Liver (tissue), 9 donors: Measurements from ENCODE around the gene MIPEP. TPM values are rescaled to one million over a fixed set of nuclear protein-coding genes. Genes with fewer than 3 reads are reported as not detected.

Source experiments
- DNase-seq: peaks from one replicate; pipeline ENCODE4 v3.0.0-alpha.2; 2017; ENCODE audit warnings: low spot score
- H3K27ac ChIP-seq, 2 donors: one replicate each; pipeline ENCODE4 v1.7.0; 2013; ENCODE audit warnings: inconsistent platforms in 2 of 2, low read length in 2 of 2, control low read depth in 1 of 2, low read depth in 1 of 2, mild to moderate bottlenecking in 1 of 2
- H3K27me3 ChIP-seq, 4 donors: one replicate each; pipeline versions ENCODE4 v1.6.1 to v1.7.0; 2013; ENCODE audit warnings: low read length in 3 of 4, inconsistent platforms in 1 of 4, mild to moderate bottlenecking in 1 of 4, moderate library complexity in 1 of 4; ENCODE audit not compliant: control insufficient read depth in 4 of 4, insufficient read depth in 4 of 4
- H3K36me3 ChIP-seq, 4 donors: one replicate each; pipeline versions ENCODE4 v1.6.1 to v1.7.0; 2013; ENCODE audit warnings: low read length in 3 of 4, mild to moderate bottlenecking in 3 of 4, low read depth in 1 of 4, moderate library complexity in 1 of 4; ENCODE audit not compliant: control insufficient read depth in 4 of 4, insufficient read depth in 3 of 4
- H3K4me1 ChIP-seq, 4 donors: one replicate each; pipeline versions ENCODE4 v1.6.1 to v1.7.0; 2013; ENCODE audit warnings: low read length in 3 of 4, mild to moderate bottlenecking in 3 of 4, moderate library complexity in 1 of 4; ENCODE audit not compliant: control insufficient read depth in 4 of 4, insufficient read depth in 4 of 4
- H3K4me3 ChIP-seq, 3 donors: one replicate each; pipeline versions ENCODE4 v1.6.1 to v1.7.0; 2013; ENCODE audit warnings: low read length in 3 of 3, control low read depth in 1 of 3, low read depth in 1 of 3, mild to moderate bottlenecking in 1 of 3
- H3K9ac ChIP-seq, 2 donors: one replicate each; pipeline ENCODE4 v1.7.0; 2013; ENCODE audit warnings: low read length in 2 of 2, mild to moderate bottlenecking in 2 of 2, moderate library complexity in 2 of 2, control low read depth in 1 of 2, low read depth in 1 of 2
- H3K9me3 ChIP-seq, 4 donors: one replicate each; pipeline versions ENCODE4 v1.6.1 to v1.7.0; 2013; ENCODE audit warnings: low read length in 3 of 4; ENCODE audit not compliant: control insufficient read depth in 4 of 4
- ATF3 ChIP-seq: IDR thresholded peaks from 2 replicates; pipeline ENCODE4 v1.6.1; 2016; ENCODE audit warnings: antibody characterized with exemption
- CTCF ChIP-seq: fragments of 150-350 bp; IDR thresholded peaks from 2 replicates; pipeline ENCODE4 v1.5.1; 2017; ENCODE audit warnings: improper control_type of control experiment, low read depth, low read length; ENCODE audit not compliant: missing input control
- EGR1 ChIP-seq, 2 donors: IDR thresholded peaks; 2 replicates each; pipeline ENCODE4 v1.6.1; 2016 to 2018; ENCODE audit warnings: antibody characterized with exemption in 2 of 2, low read depth in 2 of 2
- FOXA1 ChIP-seq: IDR thresholded peaks from 2 replicates; pipeline ENCODE4 v1.6.1; 2016; ENCODE audit warnings: antibody characterized with exemption
- FOXA2 ChIP-seq: IDR thresholded peaks from 2 replicates; pipeline ENCODE4 v1.6.1; 2016; ENCODE audit warnings: antibody characterized with exemption
- GABPA ChIP-seq, 2 donors: IDR thresholded peaks in 1 of 2; conservative IDR thresholded peaks in 1 of 2; 2 replicates each; pipeline ENCODE4 v1.6.1; 2016; ENCODE audit warnings: antibody characterized with exemption in 2 of 2, mild to moderate bottlenecking in 1 of 2, moderate library complexity in 1 of 2
- HNF4G ChIP-seq: IDR thresholded peaks from 2 replicates; pipeline ENCODE4 v1.6.1; 2016; ENCODE audit warnings: antibody characterized with exemption
- JUND ChIP-seq, 2 donors: IDR thresholded peaks; 2 replicates each; pipeline ENCODE4 v1.6.1; 2016; ENCODE audit warnings: antibody characterized with exemption in 2 of 2
- MAX ChIP-seq: IDR thresholded peaks from 2 replicates; pipeline ENCODE4 v1.6.1; 2016; ENCODE audit warnings: antibody characterized with exemption
- NR2F2 ChIP-seq: IDR thresholded peaks from 2 replicates; pipeline ENCODE4 v1.6.1; 2016; ENCODE audit warnings: antibody characterized with exemption
- RAD21 ChIP-seq, 2 donors: IDR thresholded peaks; 2 replicates each; pipeline ENCODE4 v1.6.1; 2016; ENCODE audit warnings: antibody characterized with exemption in 2 of 2, mild to moderate bottlenecking in 2 of 2
- RXRA ChIP-seq, 2 donors: IDR thresholded peaks; 2 replicates each; pipeline ENCODE4 v1.6.1; 2017 to 2018; ENCODE audit warnings: antibody characterized with exemption in 2 of 2, mild to moderate bottlenecking in 1 of 2
- SP1 ChIP-seq: IDR thresholded peaks from 2 replicates; pipeline ENCODE4 v1.6.1; 2018; ENCODE audit warnings: antibody characterized with exemption, mild to moderate bottlenecking
- TAF1 ChIP-seq: conservative IDR thresholded peaks from 2 replicates; pipeline ENCODE4 v1.6.1; 2016; ENCODE audit warnings: antibody characterized with exemption, mild to moderate bottlenecking
- YY1 ChIP-seq: IDR thresholded peaks from 2 replicates; pipeline ENCODE4 v1.6.1; 2016; ENCODE audit warnings: antibody characterized with exemption, mild to moderate bottlenecking
- WGBS: extraction: QIAGEN DNeasy Blood & Tissue Kit; methylation state at CpG from one replicate; pipeline ENCODE4 v1.1.7; 2013; 5-methylcytosine and 5-hydroxymethylcytosine counted together
- polyA plus RNA-seq, 2 donors: library from polyadenylated mRNA; stranded (reverse) in 1 of 2; unstranded in 1 of 2; fragments of 200-250 nt in 1 of 2; fragments of >200 nt in 1 of 2; fragmentation: Nextera tagmentation in 1 of 2; extraction: Ambion mirVana in 1 of 2; gene quantifications; one replicate each; pipeline versions ENCODE4 v1.2.1 to v1.2.3, GENCODE V29; 2013 to 2015
- total RNA-seq, 2 donors: library from RNA; depleted of rRNA; stranded (reverse); fragments of >200 nt; gene quantifications; one replicate each; pipeline ENCODE4 v1.2.3, GENCODE V29; 2014
- TF ChIP-seq, protein P1 (sequence below): IDR thresholded peaks from 2 replicates; pipeline ENCODE4 v1.6.1; 2016; ENCODE audit warnings: antibody characterized with exemption
- donor health status: healthy.
- donor health status: healthy.
- donor health status: healthy.
- donor health status: healthy.
- donor health status: healthy.

The MIPEP gene
- total and polyA plus RNA-seq, 4 donors, result 7.4 to 11.7 (median 10.2) TPM

DNA sequence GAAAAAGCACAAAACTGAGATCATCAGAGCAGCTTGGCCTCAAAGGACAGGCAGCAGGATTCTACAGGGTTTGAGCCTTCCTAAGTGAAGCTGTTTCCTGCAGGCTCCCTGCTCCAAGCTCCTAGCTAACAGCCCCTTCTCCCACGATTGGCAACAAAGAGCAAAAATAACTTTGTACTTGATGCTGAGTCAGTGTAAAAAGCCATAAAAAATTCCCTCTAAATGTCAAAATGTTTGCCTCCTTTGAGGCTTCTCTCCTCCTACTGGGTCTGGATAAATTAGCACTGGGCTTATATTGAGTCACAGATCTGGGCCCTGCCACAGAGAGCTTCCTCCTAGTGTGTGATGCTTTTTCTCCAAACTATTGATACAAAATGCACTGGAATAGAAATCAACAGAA, 165.7 kb downstream of the MIPEP start:
- TF ChIP-seq NR2F2 (no peak), FOXA2 (no peak), MAX (no peak), GABPA (IDR thresholded peaks at IDR 0.05 in 1 of 2, conservative IDR thresholded peaks at IDR 0.05 in 1 of 2) (no peak), JUND (IDR thresholded peaks at IDR 0.05) (no peak), ATF3 (no peak), HNF4G (no peak), TAF1 (no peak), RAD21 (IDR thresholded peaks at IDR 0.05) (no peak)
- TF ChIP-seq, protein P1, sequence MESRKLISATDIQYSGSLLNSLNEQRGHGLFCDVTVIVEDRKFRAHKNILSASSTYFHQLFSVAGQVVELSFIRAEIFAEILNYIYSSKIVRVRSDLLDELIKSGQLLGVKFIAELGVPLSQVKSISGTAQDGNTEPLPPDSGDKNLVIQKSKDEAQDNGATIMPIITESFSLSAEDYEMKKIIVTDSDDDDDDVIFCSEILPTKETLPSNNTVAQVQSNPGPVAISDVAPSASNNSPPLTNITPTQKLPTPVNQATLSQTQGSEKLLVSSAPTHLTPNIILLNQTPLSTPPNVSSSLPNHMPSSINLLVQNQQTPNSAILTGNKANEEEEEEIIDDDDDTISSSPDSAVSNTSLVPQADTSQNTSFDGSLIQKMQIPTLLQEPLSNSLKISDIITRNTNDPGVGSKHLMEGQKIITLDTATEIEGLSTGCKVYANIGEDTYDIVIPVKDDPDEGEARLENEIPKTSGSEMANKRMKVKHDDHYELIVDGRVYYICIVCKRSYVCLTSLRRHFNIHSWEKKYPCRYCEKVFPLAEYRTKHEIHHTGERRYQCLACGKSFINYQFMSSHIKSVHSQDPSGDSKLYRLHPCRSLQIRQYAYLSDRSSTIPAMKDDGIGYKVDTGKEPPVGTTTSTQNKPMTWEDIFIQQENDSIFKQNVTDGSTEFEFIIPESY, result no peak
- no peaks in the 10 kb centered on the region for H3K27me3 ChIP-seq
- WGBS, result 75% methylated on average over 1 of the region's 1 CpG
- no peak overlapping the region for H3K9ac ChIP-seq
- no peak for DNase-seq
- H3K36me3 ChIP-seq, result no peaks in the 10 kb centered on the region
- H3K27ac ChIP-seq, result no peak overlapping the region
- no peaks in the 10 kb centered on the region for H3K9me3 ChIP-seq
- no peaks in the 10 kb centered on the region for H3K4me1 ChIP-seq
- H3K4me3 ChIP-seq, result no peak overlapping the region

GRCh38 chr13:23722726-23723453, 166.3 kb downstream of the MIPEP start:
- WGBS, result 92% methylated on average over 6 of the region's 6 CpGs
- no peak for DNase-seq
- TF ChIP-seq NR2F2 (no peak), TAF1 (no peak), RXRA (IDR thresholded peaks at IDR 0.05) (no peak), MAX (no peak), FOXA2 (no peak), FOXA1 (no peak), EGR1 (IDR thresholded peaks at IDR 0.05; ENCODE audit: low read depth in 2 of 2) (no peak), RAD21 (IDR thresholded peaks at IDR 0.05) (no peak), CTCF (no peak), JUND (IDR thresholded peaks at IDR 0.05) (no peak), SP1 (no peak), YY1 (no peak), HNF4G (no peak), ATF3 (no peak)
- TF ChIP-seq, protein P1, result no peak
- no peak overlapping the region for H3K9ac ChIP-seq
- no peak overlapping the region for H3K27ac ChIP-seq
- H3K4me1 ChIP-seq, result no peaks in the 10 kb centered on the region
- no peaks in the 10 kb centered on the region for H3K9me3 ChIP-seq
- H3K27me3 ChIP-seq, result no peaks in the 10 kb centered on the region
- H3K36me3 ChIP-seq, result no peaks in the 10 kb centered on the region
- no peak overlapping the region for H3K4me3 ChIP-seq
